Measurements from ENCODE around the gene RDX. TPM values are rescaled to one million over a fixed set of nuclear protein-coding genes. Genes with fewer than 3 reads are reported as not detected.

Gene RDX
- total and polyA plus RNA-seq, 2 of the 8 experiments (the other 6 are each of a cell fraction or from before 2014, with no cell fraction given), result 27.4 to 100 TPM

DNA sequence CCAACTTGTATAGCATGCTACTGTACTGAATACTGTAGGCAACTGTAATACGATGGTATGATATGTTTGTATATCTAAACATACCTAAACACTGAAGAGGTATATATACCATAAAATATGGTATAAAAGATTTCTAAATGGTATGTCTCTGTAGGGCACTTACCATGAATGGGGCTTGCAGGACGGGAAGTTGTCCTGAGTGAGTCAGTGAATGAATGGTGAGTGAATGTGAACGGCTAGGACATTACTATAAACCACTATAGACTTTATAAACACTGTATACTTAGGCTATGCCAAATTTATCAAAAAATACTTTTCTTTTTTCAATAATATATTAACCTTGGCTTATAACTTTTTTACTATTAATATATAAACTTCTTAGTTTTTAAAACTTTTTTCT, 136.4 kb downstream of the RDX start (continued):
- TF ChIP-seq, protein P1, sequence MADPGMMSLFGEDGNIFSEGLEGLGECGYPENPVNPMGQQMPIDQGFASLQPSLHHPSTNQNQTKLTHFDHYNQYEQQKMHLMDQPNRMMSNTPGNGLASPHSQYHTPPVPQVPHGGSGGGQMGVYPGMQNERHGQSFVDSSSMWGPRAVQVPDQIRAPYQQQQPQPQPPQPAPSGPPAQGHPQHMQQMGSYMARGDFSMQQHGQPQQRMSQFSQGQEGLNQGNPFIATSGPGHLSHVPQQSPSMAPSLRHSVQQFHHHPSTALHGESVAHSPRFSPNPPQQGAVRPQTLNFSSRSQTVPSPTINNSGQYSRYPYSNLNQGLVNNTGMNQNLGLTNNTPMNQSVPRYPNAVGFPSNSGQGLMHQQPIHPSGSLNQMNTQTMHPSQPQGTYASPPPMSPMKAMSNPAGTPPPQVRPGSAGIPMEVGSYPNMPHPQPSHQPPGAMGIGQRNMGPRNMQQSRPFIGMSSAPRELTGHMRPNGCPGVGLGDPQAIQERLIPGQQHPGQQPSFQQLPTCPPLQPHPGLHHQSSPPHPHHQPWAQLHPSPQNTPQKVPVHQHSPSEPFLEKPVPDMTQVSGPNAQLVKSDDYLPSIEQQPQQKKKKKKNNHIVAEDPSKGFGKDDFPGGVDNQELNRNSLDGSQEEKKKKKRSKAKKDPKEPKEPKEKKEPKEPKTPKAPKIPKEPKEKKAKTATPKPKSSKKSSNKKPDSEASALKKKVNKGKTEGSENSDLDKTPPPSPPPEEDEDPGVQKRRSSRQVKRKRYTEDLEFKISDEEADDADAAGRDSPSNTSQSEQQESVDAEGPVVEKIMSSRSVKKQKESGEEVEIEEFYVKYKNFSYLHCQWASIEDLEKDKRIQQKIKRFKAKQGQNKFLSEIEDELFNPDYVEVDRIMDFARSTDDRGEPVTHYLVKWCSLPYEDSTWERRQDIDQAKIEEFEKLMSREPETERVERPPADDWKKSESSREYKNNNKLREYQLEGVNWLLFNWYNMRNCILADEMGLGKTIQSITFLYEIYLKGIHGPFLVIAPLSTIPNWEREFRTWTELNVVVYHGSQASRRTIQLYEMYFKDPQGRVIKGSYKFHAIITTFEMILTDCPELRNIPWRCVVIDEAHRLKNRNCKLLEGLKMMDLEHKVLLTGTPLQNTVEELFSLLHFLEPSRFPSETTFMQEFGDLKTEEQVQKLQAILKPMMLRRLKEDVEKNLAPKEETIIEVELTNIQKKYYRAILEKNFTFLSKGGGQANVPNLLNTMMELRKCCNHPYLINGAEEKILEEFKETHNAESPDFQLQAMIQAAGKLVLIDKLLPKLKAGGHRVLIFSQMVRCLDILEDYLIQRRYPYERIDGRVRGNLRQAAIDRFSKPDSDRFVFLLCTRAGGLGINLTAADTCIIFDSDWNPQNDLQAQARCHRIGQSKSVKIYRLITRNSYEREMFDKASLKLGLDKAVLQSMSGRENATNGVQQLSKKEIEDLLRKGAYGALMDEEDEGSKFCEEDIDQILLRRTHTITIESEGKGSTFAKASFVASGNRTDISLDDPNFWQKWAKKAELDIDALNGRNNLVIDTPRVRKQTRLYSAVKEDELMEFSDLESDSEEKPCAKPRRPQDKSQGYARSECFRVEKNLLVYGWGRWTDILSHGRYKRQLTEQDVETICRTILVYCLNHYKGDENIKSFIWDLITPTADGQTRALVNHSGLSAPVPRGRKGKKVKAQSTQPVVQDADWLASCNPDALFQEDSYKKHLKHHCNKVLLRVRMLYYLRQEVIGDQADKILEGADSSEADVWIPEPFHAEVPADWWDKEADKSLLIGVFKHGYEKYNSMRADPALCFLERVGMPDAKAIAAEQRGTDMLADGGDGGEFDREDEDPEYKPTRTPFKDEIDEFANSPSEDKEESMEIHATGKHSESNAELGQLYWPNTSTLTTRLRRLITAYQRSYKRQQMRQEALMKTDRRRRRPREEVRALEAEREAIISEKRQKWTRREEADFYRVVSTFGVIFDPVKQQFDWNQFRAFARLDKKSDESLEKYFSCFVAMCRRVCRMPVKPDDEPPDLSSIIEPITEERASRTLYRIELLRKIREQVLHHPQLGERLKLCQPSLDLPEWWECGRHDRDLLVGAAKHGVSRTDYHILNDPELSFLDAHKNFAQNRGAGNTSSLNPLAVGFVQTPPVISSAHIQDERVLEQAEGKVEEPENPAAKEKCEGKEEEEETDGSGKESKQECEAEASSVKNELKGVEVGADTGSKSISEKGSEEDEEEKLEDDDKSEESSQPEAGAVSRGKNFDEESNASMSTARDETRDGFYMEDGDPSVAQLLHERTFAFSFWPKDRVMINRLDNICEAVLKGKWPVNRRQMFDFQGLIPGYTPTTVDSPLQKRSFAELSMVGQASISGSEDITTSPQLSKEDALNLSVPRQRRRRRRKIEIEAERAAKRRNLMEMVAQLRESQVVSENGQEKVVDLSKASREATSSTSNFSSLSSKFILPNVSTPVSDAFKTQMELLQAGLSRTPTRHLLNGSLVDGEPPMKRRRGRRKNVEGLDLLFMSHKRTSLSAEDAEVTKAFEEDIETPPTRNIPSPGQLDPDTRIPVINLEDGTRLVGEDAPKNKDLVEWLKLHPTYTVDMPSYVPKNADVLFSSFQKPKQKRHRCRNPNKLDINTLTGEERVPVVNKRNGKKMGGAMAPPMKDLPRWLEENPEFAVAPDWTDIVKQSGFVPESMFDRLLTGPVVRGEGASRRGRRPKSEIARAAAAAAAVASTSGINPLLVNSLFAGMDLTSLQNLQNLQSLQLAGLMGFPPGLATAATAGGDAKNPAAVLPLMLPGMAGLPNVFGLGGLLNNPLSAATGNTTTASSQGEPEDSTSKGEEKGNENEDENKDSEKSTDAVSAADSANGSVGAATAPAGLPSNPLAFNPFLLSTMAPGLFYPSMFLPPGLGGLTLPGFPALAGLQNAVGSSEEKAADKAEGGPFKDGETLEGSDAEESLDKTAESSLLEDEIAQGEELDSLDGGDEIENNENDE (IDR thresholded peaks at IDR 0.05; ENCODE audit: insufficient replicate concordance, low read length), result no peak
- TF ChIP-seq SP1 (IDR thresholded peaks at IDR 0.05; ENCODE audit: low read depth, low read length) (no peak), SRF (IDR thresholded peaks at IDR 0.05; ENCODE audit: low read depth, low read length) (no peak), HDAC6 (IDR thresholded peaks at IDR 0.05; ENCODE audit: low read depth, low read length) (no peak)

Data from H1 (cell line).